PFSK-1 (cell line): ENCODE measurements around the gene IFITM1.

ENCODE experiments used
- POLR2AphosphoS5 ChIP-seq: IDR thresholded peaks from 2 replicates; pipeline ENCODE4 v1.6.1; 2012; ENCODE audit warnings: low read depth, mild to moderate bottlenecking, control low read depth, low read length, moderate library complexity
- REST ChIP-seq, 2 experiments: IDR thresholded peaks; 2 replicates each; pipeline versions ENCODE4 v1.6.1 to v1.8.0; 2011 to 2012; ENCODE audit warnings: low read depth in 2 of 2, low read length in 2 of 2, control low read depth in 1 of 2, inconsistent platforms in 1 of 2, mild to moderate bottlenecking in 1 of 2, moderate library complexity in 1 of 2; ENCODE audit not compliant: insufficient read depth in 1 of 2
- TAF1 ChIP-seq: IDR thresholded peaks from 2 replicates; pipeline ENCODE4 v1.6.1; 2012; ENCODE audit warnings: low read length, control low read depth, borderline replicate concordance; ENCODE audit not compliant: insufficient read depth

- TF ChIP-seq REST (IDR thresholded peaks at IDR 0.05; ENCODE audit: insufficient read depth in 1 of 2, low read depth in 2 of 2, low read length in 2 of 2) (no peak), POLR2AphosphoS5 (no peak), TAF1 (no peak)
These were observed 15.3 kb upstream of the IFITM1 start for GRCh38 chr11:298406-299065.
